Measurements from ENCODE around the gene PRG3. TPM values are rescaled to one million over a fixed set of nuclear protein-coding genes. Genes with fewer than 3 reads are reported as not detected.

Gene PRG3
- total RNA-seq, 1 experiment from 2014 or later: not detected

- TF ChIP-seq ARID4B (CRISPR knock-in tag; IDR thresholded peaks at IDR 0.05; ENCODE audit: borderline replicate concordance) (no peak), SMAD3 (CRISPR knock-in tag; IDR thresholded peaks at IDR 0.05; ENCODE audit: borderline replicate concordance) (no peak), FOXJ3 (CRISPR knock-in tag; IDR thresholded peaks at IDR 0.05; ENCODE audit: borderline replicate concordance) (no peak), ATF3 (CRISPR knock-in tag; conservative IDR thresholded peaks at IDR 0.05) (no peak), ZMAT4 (CRISPR knock-in tag; IDR thresholded peaks at IDR 0.05) (no peak), ZNF423 (CRISPR knock-in tag; IDR thresholded peaks at IDR 0.05) (no peak)
Measured at GRCh38 chr11:57414612-57415212, 33.8 kb upstream of the PRG3 start (continued).

- Mint-ChIP-seq H3K36me3 (peaks cover 51% of the 10 kb centered on the region), H3K4me1 (0 out of 2 replicates have a peak, but pooled peaks cover 4% of the 10 kb centered on the region), H3K27me3 (ENCODE audit: low read depth) (no peaks in the 10 kb centered on the region), H3K4me3 (no peak overlapping the region), H3K27ac (no peak overlapping the region), H3K9me3 (no peaks in the 10 kb centered on the region)
- CTCF ChIA-PET: no interaction called here
- DNase-seq (ENCODE audit: low spot score): no peak
- no peak for TF ChIP-seq ZNF232 (CRISPR knock-in tag; IDR thresholded peaks at IDR 0.05)
- TF ChIP-seq ZNF532 (CRISPR knock-in tag; IDR thresholded peaks at IDR 0.05; ENCODE audit: borderline replicate concordance): no peak
- no peak for TF ChIP-seq PREB (CRISPR knock-in tag; IDR thresholded peaks at IDR 0.05; ENCODE audit: borderline replicate concordance)
- no peak for TF ChIP-seq AR (CRISPR knock-in tag; IDR thresholded peaks at IDR 0.05)
- no peak for TF ChIP-seq IRF1 (CRISPR knock-in tag; IDR thresholded peaks at IDR 0.05)
- no peak for TF ChIP-seq CTCF (IDR thresholded peaks at IDR 0.05)
- TF ChIP-seq USF1 (CRISPR knock-in tag; IDR thresholded peaks at IDR 0.05): no peak
- TF ChIP-seq JAZF1 (CRISPR knock-in tag; IDR thresholded peaks at IDR 0.05): no peak
- no peak for TF ChIP-seq ATF1 (CRISPR knock-in tag; IDR thresholded peaks at IDR 0.05)
- ATAC-seq: no peak
- POLR2A ChIA-PET: no interaction called here
Measured at GRCh38 chr11:57413681-57414080, 32.7 kb upstream of the PRG3 start.

Data from WTC11 (cell line).